Adrenal gland (tissue), 5 donors: ENCODE results near the gene TMPO.
A peak's percentile ranks its signal among the peaks of the same experiment; 100 is the strongest.

Experiments used
- CTCF ChIP-seq, 6 experiments: fragments of 450-650 bp in 4 of 6; fragments of 200-600 bp in 2 of 6; sonication (generic) in 1 of 6; IDR thresholded peaks; 1 replicate in 5 of 6; 2 replicates in 1 of 6; pipeline versions ENCODE4 v1.5.1 to v1.8.0; 2016 to 2021; ENCODE audit warnings: antibody characterized with exemption in 6 of 6, mild to moderate bottlenecking in 2 of 6, moderate library complexity in 1 of 6
- POLR2A ChIP-seq, 2 donors: fragments of 450-650 bp; IDR thresholded peaks; one replicate each; pipeline ENCODE4 v1.6.1; 2017; ENCODE audit warnings: antibody characterized with exemption in 2 of 2, mild to moderate bottlenecking in 2 of 2, moderate library complexity in 1 of 2
- donor health status: DM: no; HTN: no; CAD: no.

GRCh38 chr12:98503342-98503591 lies 12.1 kb upstream of the TMPO start:
- TF ChIP-seq CTCF (IDR thresholded peaks at IDR 0.05) (peak in 1 of 6 experiments; percentile 8), POLR2A (IDR thresholded peaks at IDR 0.05) (no peak)
